ENCODE measurements around the gene LRRC4C. TPM values are rescaled to one million over a fixed set of nuclear protein-coding genes. Genes with fewer than 3 reads are reported as not detected.

LRRC4C gene
- not detected in 2 replicates for total RNA-seq
- not detected for polyA plus RNA-seq (2012)

DNA sequence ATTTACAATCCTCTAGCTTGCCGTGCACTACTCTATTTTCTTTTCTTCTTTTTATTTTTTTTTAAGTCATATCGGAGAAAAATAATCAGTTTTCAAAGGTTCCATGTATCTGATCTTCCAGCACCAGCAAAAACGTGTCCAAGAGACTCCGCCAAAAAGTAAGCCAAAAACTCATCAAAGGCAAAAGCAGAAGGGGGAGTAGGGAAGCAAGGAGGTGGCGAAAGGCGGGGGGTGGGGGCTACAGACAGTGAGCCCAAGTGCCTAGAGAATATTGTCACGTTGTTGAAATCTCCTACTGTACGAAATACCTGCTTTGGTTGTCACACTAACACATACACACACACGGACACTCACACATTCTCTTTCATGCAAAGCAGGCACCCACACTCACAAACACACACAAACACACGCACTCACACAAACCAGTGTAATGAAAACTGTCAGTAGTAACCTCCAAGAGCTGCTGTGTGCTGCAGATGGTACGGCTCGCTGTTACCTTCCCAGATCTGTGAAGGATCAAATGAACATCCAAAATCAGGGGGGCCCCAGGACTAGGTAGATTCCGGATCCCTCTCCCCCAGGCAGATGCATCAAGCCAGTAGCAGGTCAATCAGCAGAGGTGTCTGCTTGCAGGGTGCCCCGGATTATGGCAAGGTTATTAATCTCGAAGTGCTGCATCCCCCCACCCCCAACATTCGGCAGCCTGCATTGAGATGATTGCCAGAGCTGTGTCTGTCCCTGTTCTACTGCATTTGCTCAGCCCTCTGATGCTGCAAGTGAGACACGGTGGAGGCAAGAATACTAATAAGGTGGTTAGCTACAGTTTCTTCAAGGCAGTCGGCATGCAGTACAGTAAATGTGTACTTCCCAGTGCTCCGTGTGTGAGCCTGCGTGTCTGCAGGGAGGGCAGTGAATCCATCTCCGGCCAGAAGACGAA lies at the start of gene LRRC4C:
Gene LRRC4C, minus strand, starts transcription at position 188 of the 937 bp plus-strand sequence.
- no peak for DNase-seq (ENCODE audit: low read depth)

GRCh38 chr11:41508121-41508520 lies 48.7 kb upstream of the LRRC4C start:
- no peak for DNase-seq (ENCODE audit: low read depth)

- no peak for DNase-seq (ENCODE audit: low read depth)
Observed at GRCh38 chr11:41499429-41499828, 40.0 kb upstream of the LRRC4C start.

DNA sequence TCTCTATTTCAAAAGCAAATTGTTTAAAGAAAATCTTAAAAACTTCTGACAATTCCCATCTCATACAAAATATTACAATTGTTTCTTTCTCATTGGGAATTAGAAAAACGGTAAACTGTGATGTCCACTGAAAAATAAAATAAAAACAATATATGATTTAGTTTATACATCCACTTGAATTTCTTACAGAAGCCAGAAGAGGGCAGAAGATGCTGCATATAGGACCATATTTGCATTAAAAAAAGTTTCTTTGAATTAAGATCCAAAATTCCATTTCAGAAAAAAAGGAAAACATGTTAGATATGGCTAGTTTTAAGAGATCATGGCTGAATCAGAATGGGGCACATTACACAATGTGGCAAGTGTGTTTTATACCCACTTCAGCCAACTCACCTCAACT lies 39.3 kb upstream of the LRRC4C start:
- no peak for DNase-seq (ENCODE audit: low read depth)

GRCh38 chr11:41497974-41498373 lies 38.5 kb upstream of the LRRC4C start:
- DNase-seq (ENCODE audit: low read depth), result no peak

- no peak for DNase-seq (ENCODE audit: low read depth)
Observed at GRCh38 chr11:41494716-41495115, 35.3 kb upstream of the LRRC4C start.

DNA sequence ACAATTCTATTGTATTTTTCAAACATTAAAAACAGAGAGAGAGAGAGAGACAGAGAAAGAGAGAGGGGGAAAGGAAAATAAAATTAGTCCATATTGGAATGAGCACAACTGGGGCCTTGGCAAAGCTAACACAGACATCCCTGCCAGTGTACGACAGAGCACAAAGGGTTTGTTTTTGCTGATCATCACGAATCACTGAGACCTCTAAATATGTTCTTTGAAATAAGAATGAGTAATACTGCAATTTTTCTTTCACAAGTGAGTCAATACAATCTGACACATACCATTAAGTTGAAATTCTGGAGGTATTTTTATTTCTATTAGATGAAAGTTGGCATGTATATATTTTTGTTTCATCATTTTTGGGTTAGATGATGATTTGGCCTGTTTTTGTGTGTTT lies 27.0 kb upstream of the LRRC4C start:
- no peak for DNase-seq (ENCODE audit: low read depth)

GRCh38 chr11:41483956-41484355 lies 24.5 kb upstream of the LRRC4C start:
- DNase-seq (ENCODE audit: low read depth), result no peak

GRCh38 chr11:41479179-41479578 lies 19.7 kb upstream of the LRRC4C start:
- DNase-seq (ENCODE audit: low read depth), result no peak

- peak; percentile 0 for DNase-seq (ENCODE audit: low read depth)
Observed at GRCh38 chr11:41461057-41461681, 1.7 kb upstream of the LRRC4C start.

- DNase-seq (ENCODE audit: low read depth), result no peak
Observed at GRCh38 chr11:41458641-41459040, 811 bp downstream of the LRRC4C start.

- DNase-seq (ENCODE audit: low read depth), result no peak
Observed at GRCh38 chr11:41458154-41458553, 1.3 kb downstream of the LRRC4C start.

GRCh38 chr11:41457216-41458014 lies 2.0 kb downstream of the LRRC4C start:
- no peak for DNase-seq (ENCODE audit: low read depth)

- DNase-seq (ENCODE audit: low read depth), result no peak
Observed at GRCh38 chr11:41456269-41456668, 3.2 kb downstream of the LRRC4C start.

DNA sequence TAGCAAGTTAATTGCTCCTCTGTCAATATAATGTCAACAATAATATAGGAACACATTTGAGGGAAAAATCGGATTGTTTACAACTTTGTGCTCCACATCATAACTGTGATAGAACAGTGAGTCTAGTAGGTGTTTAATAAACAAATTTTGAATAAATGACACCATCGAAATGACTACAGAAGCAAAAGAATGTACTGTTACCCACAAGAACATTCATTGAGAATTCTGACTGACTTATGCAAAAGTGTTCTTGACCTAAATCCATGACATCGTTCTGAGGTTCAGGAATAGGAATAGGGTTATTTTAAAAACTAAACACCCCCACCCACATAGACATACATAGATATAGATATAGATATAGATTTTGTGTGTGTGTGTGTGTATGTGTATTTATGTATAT lies 8.4 kb downstream of the LRRC4C start:
- DNase-seq (ENCODE audit: low read depth), result no peak

GRCh38 chr11:41449483-41450050 lies 9.9 kb downstream of the LRRC4C start:
- DNase-seq (ENCODE audit: low read depth), result no peak

- DNase-seq (ENCODE audit: low read depth), result no peak
Observed at GRCh38 chr11:41446566-41446965, 12.9 kb downstream of the LRRC4C start.

GRCh38 chr11:41446107-41446506 lies 13.3 kb downstream of the LRRC4C start:
- DNase-seq (ENCODE audit: low read depth), result no peak

GRCh38 chr11:41437006-41437490 lies 22.4 kb downstream of the LRRC4C start:
- no peak for DNase-seq (ENCODE audit: low read depth)

DNA sequence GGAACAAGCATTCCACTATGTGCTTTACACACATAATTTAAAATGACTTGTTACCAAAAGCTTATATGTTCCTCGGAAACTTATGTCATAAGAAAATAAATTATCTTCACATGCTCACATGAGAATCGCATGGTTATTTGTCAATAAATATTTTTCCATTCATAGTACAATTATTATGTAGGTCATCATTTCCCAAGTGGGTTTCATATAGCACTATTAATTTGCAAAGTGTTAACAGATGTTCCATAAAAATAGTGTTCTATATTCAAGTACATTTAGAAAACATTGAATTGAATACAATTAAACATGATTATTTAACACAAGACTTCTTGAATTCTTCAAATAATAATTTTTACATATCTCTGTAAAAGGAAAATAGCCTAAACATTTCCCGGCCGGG lies 23.9 kb downstream of the LRRC4C start:
- DNase-seq (ENCODE audit: low read depth), result no peak

GRCh38 chr11:41431784-41432183 lies 27.7 kb downstream of the LRRC4C start:
- no peak for DNase-seq (ENCODE audit: low read depth)

All from myocyte (in vitro differentiated cells).